Measurements from ENCODE around the gene NEURL1B.

Gene NEURL1B

DNA sequence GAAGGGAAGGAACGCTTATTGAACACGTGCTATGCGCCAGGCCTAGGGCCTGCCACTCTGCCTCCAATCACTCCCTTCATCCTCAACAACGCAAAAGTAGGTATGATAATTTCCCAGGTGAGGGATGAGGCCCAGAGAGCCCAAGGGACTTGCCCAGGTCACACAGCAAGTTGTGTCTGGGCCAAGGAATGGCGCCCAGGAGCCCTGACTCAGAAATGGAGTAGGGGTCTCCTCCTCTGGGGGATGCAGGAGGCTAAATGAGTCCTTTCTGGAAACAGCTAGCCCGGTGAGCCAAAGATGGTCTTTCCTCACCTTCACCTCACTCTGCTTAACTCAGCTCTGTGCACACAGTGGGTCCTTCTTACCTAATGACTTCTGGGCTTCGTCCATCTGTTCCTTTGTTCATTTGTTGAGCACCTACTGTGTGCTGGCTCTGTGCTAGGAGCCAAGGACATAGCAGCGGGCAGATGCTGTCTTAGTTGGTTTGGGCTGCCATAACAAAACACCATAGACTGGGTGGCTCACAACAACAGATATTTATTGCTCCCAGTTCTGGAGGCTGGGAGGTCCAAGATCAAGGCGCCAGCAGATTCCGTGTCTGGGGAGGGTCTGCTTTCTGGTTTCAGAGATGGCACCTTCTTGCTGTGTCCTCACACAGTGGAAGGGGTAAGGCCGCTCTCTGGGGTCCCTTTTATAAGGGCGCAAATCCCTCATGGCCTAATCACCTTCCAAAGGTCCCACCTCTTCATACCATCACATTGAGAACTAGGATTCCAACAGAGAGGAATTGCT, 22.3 kb upstream of the NEURL1B start:
- Histone ChIP-seq H3K4me1 (ENCODE audit: control insufficient read depth in 1 of 2, insufficient read depth in 1 of 2, low read depth in 1 of 2, low read length in 1 of 2) (no peaks in the 10 kb centered on the region), H3K27me3 (no peaks in the 10 kb centered on the region), H3K9me3 (no peaks in the 10 kb centered on the region), H3K4me3 (ENCODE audit: low read depth in 1 of 2, low read length in 1 of 2) (no peak overlapping the region), H3K36me3 (no peaks in the 10 kb centered on the region), H3K27ac (no peak overlapping the region)
- TF ChIP-seq, protein P1, sequence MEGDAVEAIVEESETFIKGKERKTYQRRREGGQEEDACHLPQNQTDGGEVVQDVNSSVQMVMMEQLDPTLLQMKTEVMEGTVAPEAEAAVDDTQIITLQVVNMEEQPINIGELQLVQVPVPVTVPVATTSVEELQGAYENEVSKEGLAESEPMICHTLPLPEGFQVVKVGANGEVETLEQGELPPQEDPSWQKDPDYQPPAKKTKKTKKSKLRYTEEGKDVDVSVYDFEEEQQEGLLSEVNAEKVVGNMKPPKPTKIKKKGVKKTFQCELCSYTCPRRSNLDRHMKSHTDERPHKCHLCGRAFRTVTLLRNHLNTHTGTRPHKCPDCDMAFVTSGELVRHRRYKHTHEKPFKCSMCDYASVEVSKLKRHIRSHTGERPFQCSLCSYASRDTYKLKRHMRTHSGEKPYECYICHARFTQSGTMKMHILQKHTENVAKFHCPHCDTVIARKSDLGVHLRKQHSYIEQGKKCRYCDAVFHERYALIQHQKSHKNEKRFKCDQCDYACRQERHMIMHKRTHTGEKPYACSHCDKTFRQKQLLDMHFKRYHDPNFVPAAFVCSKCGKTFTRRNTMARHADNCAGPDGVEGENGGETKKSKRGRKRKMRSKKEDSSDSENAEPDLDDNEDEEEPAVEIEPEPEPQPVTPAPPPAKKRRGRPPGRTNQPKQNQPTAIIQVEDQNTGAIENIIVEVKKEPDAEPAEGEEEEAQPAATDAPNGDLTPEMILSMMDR (IDR thresholded peaks at IDR 0.05): no peak

GRCh38 chr5:172620506-172620905, 20.6 kb upstream of the NEURL1B start:
- Histone ChIP-seq H3K9me3 (no peaks in the 10 kb centered on the region), H3K4me3 (ENCODE audit: low read depth in 1 of 2, low read length in 1 of 2) (no peak overlapping the region), H3K27me3 (no peaks in the 10 kb centered on the region), H3K4me1 (ENCODE audit: control insufficient read depth in 1 of 2, insufficient read depth in 1 of 2, low read depth in 1 of 2, low read length in 1 of 2) (no peaks in the 10 kb centered on the region), H3K27ac (no peak overlapping the region), H3K36me3 (no peaks in the 10 kb centered on the region)
- TF ChIP-seq, protein P1 (IDR thresholded peaks at IDR 0.05): no peak

DNA sequence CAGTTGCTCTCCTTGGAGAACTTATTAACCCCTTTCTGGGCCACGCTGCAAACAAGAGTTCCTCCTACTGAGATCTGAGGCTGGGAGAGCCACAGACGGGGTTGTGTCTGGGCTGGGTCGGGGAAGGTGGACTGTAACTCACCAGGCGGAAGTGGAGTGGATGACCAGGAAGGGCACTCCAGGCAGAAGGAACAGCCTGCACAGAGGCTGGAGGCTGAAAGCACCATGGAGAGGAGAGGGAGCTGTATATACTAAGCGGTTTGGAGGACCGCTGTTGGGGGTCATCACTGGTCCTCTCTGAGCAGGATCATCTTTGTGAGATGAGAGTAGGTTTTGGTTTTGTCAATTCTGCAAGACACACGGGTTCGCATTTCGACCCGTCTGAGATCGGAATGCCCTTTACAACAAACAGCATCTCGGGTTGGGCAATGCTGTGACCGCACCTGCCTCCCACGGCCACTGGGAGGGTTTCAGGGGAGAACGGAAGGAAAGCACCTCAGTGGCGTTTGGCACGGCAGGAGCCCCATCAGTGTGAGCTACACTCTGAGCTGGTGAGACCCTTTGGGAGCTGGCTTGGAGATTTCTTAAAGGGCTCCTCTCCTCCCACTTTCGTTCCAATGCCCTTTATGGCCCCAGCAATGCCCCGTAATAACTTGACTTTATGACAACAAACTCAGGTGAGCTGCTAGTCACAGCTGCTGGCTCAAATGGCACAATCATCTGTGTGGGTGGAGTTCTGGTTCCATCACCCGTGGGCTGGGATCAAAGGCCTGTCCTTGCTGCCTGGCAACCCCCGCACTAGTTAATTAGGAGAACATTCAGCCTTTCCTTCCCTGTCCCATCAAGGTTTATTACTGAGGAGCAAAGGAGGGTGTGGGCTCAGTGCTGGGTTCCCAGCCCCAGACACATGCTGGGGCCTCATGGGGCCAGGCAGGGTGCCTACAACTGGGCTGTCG, 18.7 kb upstream of the NEURL1B start:
- TF ChIP-seq, protein P1 (IDR thresholded peaks at IDR 0.05): no peak
- no peaks in the 10 kb centered on the region for H3K36me3 ChIP-seq
- H3K4me1 ChIP-seq (ENCODE audit: control insufficient read depth in 1 of 2, insufficient read depth in 1 of 2, low read depth in 1 of 2, low read length in 1 of 2): no peaks in the 10 kb centered on the region
- H3K27me3 ChIP-seq: no peaks in the 10 kb centered on the region
- no peak overlapping the region for H3K4me3 ChIP-seq (ENCODE audit: low read depth in 1 of 2, low read length in 1 of 2)
- no peak overlapping the region for H3K27ac ChIP-seq
- H3K9me3 ChIP-seq: no peaks in the 10 kb centered on the region

DNA sequence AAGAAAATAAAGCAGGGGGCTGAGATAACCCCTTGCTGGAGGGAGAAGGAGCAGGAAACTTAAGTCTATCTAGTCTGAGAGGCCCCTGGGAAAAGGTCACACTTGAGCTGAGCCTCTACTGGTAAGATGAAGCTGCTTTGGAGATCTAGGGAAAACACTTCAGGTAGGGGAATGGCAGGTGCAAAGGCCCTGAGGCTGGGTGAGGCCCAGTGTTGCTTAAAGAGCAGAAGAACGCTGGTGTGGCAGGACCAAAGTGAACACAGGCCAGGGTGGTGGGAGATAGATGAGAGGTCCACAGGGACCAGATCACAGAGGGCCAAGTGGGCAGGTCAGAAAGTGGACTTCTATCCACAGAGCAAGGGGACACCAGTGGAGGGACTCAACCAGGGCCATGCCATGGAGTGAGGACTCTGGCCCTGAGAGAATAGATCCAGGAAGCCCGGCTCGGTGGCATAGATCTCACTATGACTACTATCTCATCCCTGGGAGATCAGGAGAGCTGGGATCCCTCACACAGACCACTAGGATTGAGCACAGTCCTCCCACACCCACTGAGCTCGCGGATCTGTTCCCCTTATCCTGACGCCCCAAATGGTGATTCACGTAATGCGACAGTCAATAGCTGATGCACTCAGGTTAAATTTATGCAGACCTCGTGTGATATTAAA, 17.6 kb upstream of the NEURL1B start:
- no peaks in the 10 kb centered on the region for H3K9me3 ChIP-seq
- TF ChIP-seq, protein P1 (IDR thresholded peaks at IDR 0.05): no peak
- no peaks in the 10 kb centered on the region for H3K27me3 ChIP-seq

More for the DNA sequence above, 17.6 kb upstream of the NEURL1B start:
- H3K36me3 ChIP-seq: no peaks in the 10 kb centered on the region
- H3K4me3 ChIP-seq (ENCODE audit: low read depth in 1 of 2, low read length in 1 of 2): no peak overlapping the region
- H3K4me1 ChIP-seq (ENCODE audit: control insufficient read depth in 1 of 2, insufficient read depth in 1 of 2, low read depth in 1 of 2, low read length in 1 of 2): no peaks in the 10 kb centered on the region
- H3K27ac ChIP-seq: no peak overlapping the region
